HEK293 (cell line): Measurements from ENCODE around the gene SNRNP27.
A peak's percentile ranks its signal among the peaks of the same experiment; 100 is the strongest.

Source experiments
- MYNN ChIP-seq: fragments of 450-650 bp; formaldehyde crosslinking; IDR thresholded peaks from 2 replicates; pipeline ENCODE4 v1.5.1; 2016; ENCODE audit warnings: missing biosample characterization, missing genetic modification characterization, borderline replicate concordance
- SP2 ChIP-seq: fragments of 450-650 bp; formaldehyde crosslinking; IDR thresholded peaks from 2 replicates; pipeline ENCODE4 v1.5.1; 2016; ENCODE audit warnings: missing biosample characterization, missing genetic modification characterization
- SP7 ChIP-seq: fragments of 450-650 bp; formaldehyde crosslinking; IDR thresholded peaks from 2 replicates; pipeline ENCODE4 v1.5.1; 2016; ENCODE audit warnings: missing biosample characterization, missing genetic modification characterization
- ZFP37 ChIP-seq: fragments of 450-650 bp; formaldehyde crosslinking; IDR thresholded peaks from 2 replicates; pipeline ENCODE4 v1.5.1; 2016; ENCODE audit warnings: missing biosample characterization, missing genetic modification characterization
- ZIC2 ChIP-seq: fragments of 450-650 bp; formaldehyde crosslinking; IDR thresholded peaks from 2 replicates; pipeline ENCODE4 v1.5.1; 2016; ENCODE audit warnings: missing biosample characterization, missing genetic modification characterization
- ZNF2 ChIP-seq: fragments of 450-650 bp; formaldehyde crosslinking; IDR thresholded peaks from 2 replicates; pipeline ENCODE4 v1.5.1; 2016; ENCODE audit warnings: missing biosample characterization, missing genetic modification characterization
- ZNF221 ChIP-seq: fragments of 450-650 bp; formaldehyde crosslinking; IDR thresholded peaks from 2 replicates; pipeline ENCODE4 v1.5.1; 2017; ENCODE audit warnings: missing biosample characterization, missing genetic modification characterization, borderline replicate concordance
- ZNF324 ChIP-seq: fragments of 450-650 bp; formaldehyde crosslinking; IDR thresholded peaks from 2 replicates; pipeline ENCODE4 v1.5.1; 2016; ENCODE audit warnings: missing biosample characterization, missing genetic modification characterization
- ZNF391 ChIP-seq: fragments of 450-650 bp; formaldehyde crosslinking; IDR thresholded peaks from 2 replicates; pipeline ENCODE4 v1.5.1; 2016; ENCODE audit warnings: low read depth, missing biosample characterization, missing genetic modification characterization, borderline replicate concordance
- ZNF416 ChIP-seq: fragments of 450-650 bp; formaldehyde crosslinking; IDR thresholded peaks from 2 replicates; pipeline ENCODE4 v1.5.1; 2016; ENCODE audit warnings: missing biosample characterization, missing genetic modification characterization
- ZNF76 ChIP-seq: fragments of 450-650 bp; formaldehyde crosslinking; IDR thresholded peaks from 2 replicates; pipeline ENCODE4; 2016; ENCODE audit warnings: low read depth, missing biosample characterization, missing genetic modification characterization, borderline replicate concordance
- TF ChIP-seq, protein P1 (sequence below): fragments of 450-650 bp; formaldehyde crosslinking; conservative IDR thresholded peaks from 2 replicates; pipeline ENCODE4 v1.5.1; 2016; ENCODE audit warnings: low read depth, missing biosample characterization, missing genetic modification characterization
- TF ChIP-seq, protein P2 (sequence below): fragments of 450-650 bp; formaldehyde crosslinking; IDR thresholded peaks from 2 replicates; pipeline ENCODE4 v1.5.1; 2016; ENCODE audit warnings: missing biosample characterization, missing genetic modification characterization, borderline replicate concordance
- TF ChIP-seq, protein P3 (sequence below): fragments of 450-650 bp; formaldehyde crosslinking; IDR thresholded peaks from 2 replicates; pipeline ENCODE4 v1.5.1; 2016; ENCODE audit warnings: missing biosample characterization, missing genetic modification characterization
- TF ChIP-seq, protein P4 (sequence below): sonication (generic); formaldehyde crosslinking; IDR thresholded peaks from 2 replicates; pipeline ENCODE4 v1.8.1; 2022; ENCODE audit warnings: mild to moderate bottlenecking, moderate library complexity, missing genetic modification reagents
- TF ChIP-seq, protein P5 (sequence below): fragments of 450-650 bp; formaldehyde crosslinking; optimal IDR thresholded peaks from 2 replicates; pipeline ENCODE3; 2016; ENCODE audit warnings: missing biosample characterization, mild to moderate bottlenecking, missing genetic modification characterization
- TF ChIP-seq, protein P6 (sequence below): fragments of 450-650 bp; formaldehyde crosslinking; IDR thresholded peaks from 2 replicates; pipeline ENCODE4 v1.5.1; 2016; ENCODE audit warnings: missing biosample characterization, missing genetic modification characterization
- TF ChIP-seq, protein P7 (sequence below): fragments of 450-650 bp; formaldehyde crosslinking; IDR thresholded peaks from 2 replicates; pipeline ENCODE4 v1.5.1; 2016; ENCODE audit warnings: missing biosample characterization, missing genetic modification characterization

The SNRNP27 gene

DNA sequence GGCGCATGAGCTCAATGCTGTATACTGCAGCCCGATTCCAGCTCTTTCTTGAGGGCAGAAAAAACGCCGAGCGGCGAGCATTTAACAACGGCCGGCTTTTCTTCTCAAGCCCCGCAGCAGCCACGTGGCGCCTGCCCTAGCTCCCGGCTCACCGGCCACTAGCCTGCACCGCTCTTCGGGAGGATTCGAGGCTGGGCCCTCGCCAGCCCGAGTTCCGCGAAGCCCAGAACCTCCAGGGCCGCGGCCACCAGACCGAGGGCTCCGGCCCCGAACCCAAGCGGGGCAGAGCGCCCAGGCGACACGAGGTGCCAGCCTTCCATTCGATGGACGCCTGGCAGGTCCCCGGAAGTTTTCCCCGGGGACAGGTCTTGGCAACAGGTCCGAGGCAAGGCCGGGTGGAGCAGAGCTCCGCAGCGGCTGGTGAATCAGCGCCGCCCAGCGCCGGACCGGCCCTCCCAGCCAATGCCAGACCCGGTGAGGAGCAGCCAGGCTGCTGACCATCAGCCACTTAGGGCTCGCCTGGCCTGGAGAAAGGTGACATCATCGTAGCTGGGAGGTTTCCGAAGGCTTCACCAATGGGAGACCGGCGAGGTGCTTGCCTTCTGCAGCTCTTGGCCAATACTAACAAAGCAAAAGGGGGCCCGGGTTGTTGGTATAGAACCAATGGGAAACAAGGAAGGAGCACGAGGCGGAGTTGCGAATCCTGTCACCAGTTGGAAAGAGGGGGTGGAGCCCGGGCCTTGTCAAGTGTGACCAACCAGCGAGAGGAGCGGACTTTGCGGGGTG lies 20.6 kb downstream of the SNRNP27 start (continued):
- TF ChIP-seq, protein P1, sequence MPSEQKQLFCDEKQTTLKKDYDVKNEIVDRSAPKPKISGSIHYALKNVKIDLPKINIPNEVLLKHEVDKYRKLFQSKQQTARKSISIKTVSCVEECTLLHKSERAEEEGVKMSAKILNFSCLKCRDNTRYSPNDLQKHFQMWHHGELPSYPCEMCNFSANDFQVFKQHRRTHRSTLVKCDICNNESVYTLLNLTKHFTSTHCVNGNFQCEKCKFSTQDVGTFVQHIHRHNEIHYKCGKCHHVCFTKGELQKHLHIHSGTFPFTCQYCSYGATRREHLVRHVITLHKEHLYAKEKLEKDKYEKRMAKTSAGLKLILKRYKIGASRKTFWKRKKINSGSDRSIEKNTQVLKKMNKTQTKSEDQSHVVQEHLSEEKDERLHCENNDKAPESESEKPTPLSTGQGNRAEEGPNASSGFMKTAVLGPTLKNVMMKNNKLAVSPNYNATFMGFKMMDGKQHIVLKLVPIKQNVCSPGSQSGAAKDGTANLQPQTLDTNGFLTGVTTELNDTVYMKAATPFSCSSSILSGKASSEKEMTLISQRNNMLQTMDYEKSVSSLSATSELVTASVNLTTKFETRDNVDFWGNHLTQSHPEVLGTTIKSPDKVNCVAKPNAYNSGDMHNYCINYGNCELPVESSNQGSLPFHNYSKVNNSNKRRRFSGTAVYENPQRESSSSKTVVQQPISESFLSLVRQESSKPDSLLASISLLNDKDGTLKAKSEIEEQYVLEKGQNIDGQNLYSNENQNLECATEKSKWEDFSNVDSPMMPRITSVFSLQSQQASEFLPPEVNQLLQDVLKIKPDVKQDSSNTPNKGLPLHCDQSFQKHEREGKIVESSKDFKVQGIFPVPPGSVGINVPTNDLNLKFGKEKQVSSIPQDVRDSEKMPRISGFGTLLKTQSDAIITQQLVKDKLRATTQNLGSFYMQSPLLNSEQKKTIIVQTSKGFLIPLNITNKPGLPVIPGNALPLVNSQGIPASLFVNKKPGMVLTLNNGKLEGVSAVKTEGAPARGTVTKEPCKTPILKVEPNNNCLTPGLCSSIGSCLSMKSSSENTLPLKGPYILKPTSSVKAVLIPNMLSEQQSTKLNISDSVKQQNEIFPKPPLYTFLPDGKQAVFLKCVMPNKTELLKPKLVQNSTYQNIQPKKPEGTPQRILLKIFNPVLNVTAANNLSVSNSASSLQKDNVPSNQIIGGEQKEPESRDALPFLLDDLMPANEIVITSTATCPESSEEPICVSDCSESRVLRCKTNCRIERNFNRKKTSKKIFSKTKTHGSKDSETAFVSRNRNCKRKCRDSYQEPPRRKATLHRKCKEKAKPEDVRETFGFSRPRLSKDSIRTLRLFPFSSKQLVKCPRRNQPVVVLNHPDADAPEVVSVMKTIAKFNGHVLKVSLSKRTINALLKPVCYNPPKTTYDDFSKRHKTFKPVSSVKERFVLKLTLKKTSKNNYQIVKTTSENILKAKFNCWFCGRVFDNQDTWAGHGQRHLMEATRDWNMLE (tag by site-specific recombination): 0 out of 2 replicates have a peak, but pooled peaks have one; percentile 20
- TF ChIP-seq, protein P2, sequence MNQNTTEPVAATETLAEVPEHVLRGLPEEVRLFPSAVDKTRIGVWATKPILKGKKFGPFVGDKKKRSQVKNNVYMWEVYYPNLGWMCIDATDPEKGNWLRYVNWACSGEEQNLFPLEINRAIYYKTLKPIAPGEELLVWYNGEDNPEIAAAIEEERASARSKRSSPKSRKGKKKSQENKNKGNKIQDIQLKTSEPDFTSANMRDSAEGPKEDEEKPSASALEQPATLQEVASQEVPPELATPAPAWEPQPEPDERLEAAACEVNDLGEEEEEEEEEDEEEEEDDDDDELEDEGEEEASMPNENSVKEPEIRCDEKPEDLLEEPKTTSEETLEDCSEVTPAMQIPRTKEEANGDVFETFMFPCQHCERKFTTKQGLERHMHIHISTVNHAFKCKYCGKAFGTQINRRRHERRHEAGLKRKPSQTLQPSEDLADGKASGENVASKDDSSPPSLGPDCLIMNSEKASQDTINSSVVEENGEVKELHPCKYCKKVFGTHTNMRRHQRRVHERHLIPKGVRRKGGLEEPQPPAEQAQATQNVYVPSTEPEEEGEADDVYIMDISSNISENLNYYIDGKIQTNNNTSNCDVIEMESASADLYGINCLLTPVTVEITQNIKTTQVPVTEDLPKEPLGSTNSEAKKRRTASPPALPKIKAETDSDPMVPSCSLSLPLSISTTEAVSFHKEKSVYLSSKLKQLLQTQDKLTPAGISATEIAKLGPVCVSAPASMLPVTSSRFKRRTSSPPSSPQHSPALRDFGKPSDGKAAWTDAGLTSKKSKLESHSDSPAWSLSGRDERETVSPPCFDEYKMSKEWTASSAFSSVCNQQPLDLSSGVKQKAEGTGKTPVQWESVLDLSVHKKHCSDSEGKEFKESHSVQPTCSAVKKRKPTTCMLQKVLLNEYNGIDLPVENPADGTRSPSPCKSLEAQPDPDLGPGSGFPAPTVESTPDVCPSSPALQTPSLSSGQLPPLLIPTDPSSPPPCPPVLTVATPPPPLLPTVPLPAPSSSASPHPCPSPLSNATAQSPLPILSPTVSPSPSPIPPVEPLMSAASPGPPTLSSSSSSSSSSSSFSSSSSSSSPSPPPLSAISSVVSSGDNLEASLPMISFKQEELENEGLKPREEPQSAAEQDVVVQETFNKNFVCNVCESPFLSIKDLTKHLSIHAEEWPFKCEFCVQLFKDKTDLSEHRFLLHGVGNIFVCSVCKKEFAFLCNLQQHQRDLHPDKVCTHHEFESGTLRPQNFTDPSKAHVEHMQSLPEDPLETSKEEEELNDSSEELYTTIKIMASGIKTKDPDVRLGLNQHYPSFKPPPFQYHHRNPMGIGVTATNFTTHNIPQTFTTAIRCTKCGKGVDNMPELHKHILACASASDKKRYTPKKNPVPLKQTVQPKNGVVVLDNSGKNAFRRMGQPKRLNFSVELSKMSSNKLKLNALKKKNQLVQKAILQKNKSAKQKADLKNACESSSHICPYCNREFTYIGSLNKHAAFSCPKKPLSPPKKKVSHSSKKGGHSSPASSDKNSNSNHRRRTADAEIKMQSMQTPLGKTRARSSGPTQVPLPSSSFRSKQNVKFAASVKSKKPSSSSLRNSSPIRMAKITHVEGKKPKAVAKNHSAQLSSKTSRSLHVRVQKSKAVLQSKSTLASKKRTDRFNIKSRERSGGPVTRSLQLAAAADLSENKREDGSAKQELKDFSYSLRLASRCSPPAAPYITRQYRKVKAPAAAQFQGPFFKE (tag by site-specific recombination): no peak
- TF ChIP-seq ZFP37 (tag by site-specific recombination) (peak; percentile 91), ZNF221 (tag by site-specific recombination) (no peak), ZNF391 (peak; percentile 74; the same call in 1 of the 2 replicates), SP2 (tag by site-specific recombination) (peak; percentile 94), ZNF76 (tag by site-specific recombination) (peak; percentile 35; the same call in 1 of the 2 replicates), ZIC2 (tag by site-specific recombination) (no peak), ZNF2 (tag by site-specific recombination) (peak; percentile 68; the same call in 1 of the 2 replicates), ZNF324 (tag by site-specific recombination) (no peak), MYNN (tag by site-specific recombination) (no peak), ZNF416 (tag by site-specific recombination) (no peak), SP7 (tag by site-specific recombination) (peak; percentile 53)
- TF ChIP-seq, protein P3, sequence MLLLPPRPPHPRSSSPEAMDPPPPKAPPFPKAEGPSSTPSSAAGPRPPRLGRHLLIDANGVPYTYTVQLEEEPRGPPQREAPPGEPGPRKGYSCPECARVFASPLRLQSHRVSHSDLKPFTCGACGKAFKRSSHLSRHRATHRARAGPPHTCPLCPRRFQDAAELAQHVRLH: peak; percentile 42; the same call in 1 of the 2 replicates
- TF ChIP-seq, protein P4, sequence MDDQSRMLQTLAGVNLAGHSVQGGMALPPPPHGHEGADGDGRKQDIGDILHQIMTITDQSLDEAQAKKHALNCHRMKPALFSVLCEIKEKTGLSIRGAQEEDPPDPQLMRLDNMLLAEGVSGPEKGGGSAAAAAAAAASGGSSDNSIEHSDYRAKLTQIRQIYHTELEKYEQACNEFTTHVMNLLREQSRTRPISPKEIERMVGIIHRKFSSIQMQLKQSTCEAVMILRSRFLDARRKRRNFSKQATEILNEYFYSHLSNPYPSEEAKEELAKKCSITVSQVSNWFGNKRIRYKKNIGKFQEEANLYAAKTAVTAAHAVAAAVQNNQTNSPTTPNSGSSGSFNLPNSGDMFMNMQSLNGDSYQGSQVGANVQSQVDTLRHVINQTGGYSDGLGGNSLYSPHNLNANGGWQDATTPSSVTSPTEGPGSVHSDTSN: peak; percentile 53; the same call in 1 of the 2 replicates
- TF ChIP-seq, protein P5, sequence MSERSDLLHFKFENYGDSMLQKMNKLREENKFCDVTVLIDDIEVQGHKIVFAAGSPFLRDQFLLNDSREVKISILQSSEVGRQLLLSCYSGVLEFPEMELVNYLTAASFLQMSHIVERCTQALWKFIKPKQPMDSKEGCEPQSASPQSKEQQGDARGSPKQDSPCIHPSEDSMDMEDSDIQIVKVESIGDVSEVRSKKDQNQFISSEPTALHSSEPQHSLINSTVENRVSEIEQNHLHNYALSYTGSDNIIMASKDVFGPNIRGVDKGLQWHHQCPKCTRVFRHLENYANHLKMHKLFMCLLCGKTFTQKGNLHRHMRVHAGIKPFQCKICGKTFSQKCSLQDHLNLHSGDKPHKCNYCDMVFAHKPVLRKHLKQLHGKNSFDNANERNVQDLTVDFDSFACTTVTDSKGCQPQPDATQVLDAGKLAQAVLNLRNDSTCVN (tag by site-specific recombination): peak; percentile 36
- TF ChIP-seq, protein P6, sequence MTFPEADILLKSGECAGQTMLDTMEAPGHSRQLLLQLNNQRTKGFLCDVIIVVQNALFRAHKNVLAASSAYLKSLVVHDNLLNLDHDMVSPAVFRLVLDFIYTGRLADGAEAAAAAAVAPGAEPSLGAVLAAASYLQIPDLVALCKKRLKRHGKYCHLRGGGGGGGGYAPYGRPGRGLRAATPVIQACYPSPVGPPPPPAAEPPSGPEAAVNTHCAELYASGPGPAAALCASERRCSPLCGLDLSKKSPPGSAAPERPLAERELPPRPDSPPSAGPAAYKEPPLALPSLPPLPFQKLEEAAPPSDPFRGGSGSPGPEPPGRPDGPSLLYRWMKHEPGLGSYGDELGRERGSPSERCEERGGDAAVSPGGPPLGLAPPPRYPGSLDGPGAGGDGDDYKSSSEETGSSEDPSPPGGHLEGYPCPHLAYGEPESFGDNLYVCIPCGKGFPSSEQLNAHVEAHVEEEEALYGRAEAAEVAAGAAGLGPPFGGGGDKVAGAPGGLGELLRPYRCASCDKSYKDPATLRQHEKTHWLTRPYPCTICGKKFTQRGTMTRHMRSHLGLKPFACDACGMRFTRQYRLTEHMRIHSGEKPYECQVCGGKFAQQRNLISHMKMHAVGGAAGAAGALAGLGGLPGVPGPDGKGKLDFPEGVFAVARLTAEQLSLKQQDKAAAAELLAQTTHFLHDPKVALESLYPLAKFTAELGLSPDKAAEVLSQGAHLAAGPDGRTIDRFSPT (tag by site-specific recombination): peak; percentile 88
- TF ChIP-seq, protein P7, sequence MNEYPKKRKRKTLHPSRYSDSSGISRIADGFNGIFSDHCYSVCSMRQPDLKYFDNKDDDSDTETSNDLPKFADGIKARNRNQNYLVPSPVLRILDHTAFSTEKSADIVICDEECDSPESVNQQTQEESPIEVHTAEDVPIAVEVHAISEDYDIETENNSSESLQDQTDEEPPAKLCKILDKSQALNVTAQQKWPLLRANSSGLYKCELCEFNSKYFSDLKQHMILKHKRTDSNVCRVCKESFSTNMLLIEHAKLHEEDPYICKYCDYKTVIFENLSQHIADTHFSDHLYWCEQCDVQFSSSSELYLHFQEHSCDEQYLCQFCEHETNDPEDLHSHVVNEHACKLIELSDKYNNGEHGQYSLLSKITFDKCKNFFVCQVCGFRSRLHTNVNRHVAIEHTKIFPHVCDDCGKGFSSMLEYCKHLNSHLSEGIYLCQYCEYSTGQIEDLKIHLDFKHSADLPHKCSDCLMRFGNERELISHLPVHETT (tag by site-specific recombination): peak; percentile 56; the same call in 1 of the 2 replicates
